Testis (tissue), 2 donors: ENCODE data around the gene ARHGAP22.

ENCODE experiments used
- CTCF ChIP-seq, 3 experiments: fragments of 450-650 bp in 2 of 3; fragments of 200-600 bp in 1 of 3; sonication (generic) in 1 of 3; IDR thresholded peaks; one replicate each; pipeline ENCODE4 v1.5.1; 2016 to 2019; ENCODE audit warnings: antibody characterized with exemption in 3 of 3, mild to moderate bottlenecking in 2 of 3, moderate library complexity in 1 of 3
- POLR2A ChIP-seq: fragments of 450-650 bp; IDR thresholded peaks from one replicate; pipeline ENCODE4 v1.6.1; 2017; ENCODE audit warnings: antibody characterized with exemption, mild to moderate bottlenecking, moderate library complexity

GRCh38 chr10:48645600-48645999 lies 40.7 kb upstream of the ARHGAP22 start:
- TF ChIP-seq CTCF (IDR thresholded peaks at IDR 0.05) (no peak), POLR2A (no peak)
